ENCODE measurements around the gene SORCS2.

DNA sequence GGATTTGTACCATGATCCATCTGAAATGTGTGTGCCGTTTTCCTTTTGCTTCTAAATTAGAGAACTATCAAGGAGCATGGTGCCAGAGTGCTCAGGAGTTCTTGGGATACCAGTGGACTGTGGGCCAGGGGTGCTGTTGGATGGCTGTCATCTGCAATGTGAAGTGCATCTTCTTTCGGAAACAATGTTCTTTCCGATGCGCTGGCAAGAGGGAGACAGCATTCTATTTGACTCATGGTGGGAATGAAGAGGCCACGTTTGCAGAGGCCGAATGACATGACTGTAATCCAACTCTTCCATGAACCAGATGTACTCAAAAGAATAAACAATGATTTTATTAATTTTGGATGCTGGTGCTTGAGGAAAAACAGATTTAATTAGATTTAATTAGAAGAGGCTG is 45.5 kb downstream of the SORCS2 start:
- TF ChIP-seq, protein P1, sequence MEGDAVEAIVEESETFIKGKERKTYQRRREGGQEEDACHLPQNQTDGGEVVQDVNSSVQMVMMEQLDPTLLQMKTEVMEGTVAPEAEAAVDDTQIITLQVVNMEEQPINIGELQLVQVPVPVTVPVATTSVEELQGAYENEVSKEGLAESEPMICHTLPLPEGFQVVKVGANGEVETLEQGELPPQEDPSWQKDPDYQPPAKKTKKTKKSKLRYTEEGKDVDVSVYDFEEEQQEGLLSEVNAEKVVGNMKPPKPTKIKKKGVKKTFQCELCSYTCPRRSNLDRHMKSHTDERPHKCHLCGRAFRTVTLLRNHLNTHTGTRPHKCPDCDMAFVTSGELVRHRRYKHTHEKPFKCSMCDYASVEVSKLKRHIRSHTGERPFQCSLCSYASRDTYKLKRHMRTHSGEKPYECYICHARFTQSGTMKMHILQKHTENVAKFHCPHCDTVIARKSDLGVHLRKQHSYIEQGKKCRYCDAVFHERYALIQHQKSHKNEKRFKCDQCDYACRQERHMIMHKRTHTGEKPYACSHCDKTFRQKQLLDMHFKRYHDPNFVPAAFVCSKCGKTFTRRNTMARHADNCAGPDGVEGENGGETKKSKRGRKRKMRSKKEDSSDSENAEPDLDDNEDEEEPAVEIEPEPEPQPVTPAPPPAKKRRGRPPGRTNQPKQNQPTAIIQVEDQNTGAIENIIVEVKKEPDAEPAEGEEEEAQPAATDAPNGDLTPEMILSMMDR (IDR thresholded peaks at IDR 0.05; ENCODE audit: low read depth, low read length), result no peak
- TF ChIP-seq MYC (IDR thresholded peaks at IDR 0.05; ENCODE audit: low read depth, low read length) (no peak), POLR2A (IDR thresholded peaks at IDR 0.05; ENCODE audit: extremely low read depth, insufficient read length) (no peak)
- TF ChIP-seq, protein P2, sequence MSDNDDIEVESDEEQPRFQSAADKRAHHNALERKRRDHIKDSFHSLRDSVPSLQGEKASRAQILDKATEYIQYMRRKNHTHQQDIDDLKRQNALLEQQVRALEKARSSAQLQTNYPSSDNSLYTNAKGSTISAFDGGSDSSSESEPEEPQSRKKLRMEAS (IDR thresholded peaks at IDR 0.05; ENCODE audit: low read depth, low read length), result no peak
